ENCODE data around the gene COPZ2. TPM values are rescaled to one million over a fixed set of nuclear protein-coding genes. Genes with fewer than 3 reads are reported as not detected.

COPZ2 gene
- total and polyA plus RNA-seq, 9 of the 15 experiments (the other 6 are each of a cell fraction or from before 2014, with no cell fraction given) = 0.22 to 0.49 TPM; not detected in 7

DNA sequence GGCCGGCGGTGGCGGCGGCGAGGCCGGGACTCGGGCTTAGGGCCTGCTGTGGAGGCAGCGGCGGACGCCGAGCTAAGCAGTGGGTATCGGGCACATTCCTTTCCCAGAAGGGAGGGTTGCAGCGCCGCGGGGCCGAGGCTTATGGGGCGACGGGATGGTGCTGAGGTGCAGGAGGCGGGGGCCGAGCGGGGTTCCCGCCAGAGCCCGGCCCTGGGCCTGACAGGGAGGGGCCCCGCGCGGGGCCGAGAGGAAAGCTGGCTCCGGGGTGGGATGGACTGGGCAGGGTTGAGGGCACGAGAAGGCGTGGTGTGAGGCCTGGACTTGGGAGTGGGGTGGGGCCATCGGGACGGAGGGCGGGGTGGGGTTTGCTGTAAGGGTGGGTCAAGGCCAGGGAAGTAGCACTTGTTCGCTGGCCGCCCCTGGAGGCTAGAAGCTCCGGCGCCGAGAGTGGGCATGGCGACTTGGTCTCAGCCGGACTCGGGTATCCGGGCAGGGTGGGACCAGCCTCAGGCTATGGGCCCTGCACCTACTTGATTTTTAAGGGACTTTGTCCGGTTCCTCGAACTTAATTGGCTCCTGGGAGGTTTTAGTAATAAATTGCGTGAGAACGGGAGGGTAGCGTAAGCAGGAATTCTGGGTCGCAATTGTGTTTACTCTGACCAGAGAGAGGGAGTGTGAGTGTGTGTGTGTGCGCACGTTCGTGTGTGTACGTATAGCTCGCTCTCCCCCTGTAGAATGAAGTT is 11.0 kb upstream of the COPZ2 start (continued):
- TF ChIP-seq HNRNPUL1 (IDR thresholded peaks at IDR 0.05; ENCODE audit: low read length) = no peak
- peak; percentile 69 for TF ChIP-seq PHF20 (IDR thresholded peaks at IDR 0.05; ENCODE audit: partially characterized antibody)
- TF ChIP-seq SAP30 (IDR thresholded peaks at IDR 0.05; ENCODE audit: borderline replicate concordance, insufficient read depth, low read depth, low read length, poor library complexity, severe bottlenecking) = peak; percentile 52
- TF ChIP-seq NR2F6 (CRISPR knock-in tag; IDR thresholded peaks at IDR 0.05) = no peak
- TF ChIP-seq SAFB (IDR thresholded peaks at IDR 0.05; ENCODE audit: borderline replicate concordance, low read depth, low read length) = no peak
- TF ChIP-seq FOXA1 (IDR thresholded peaks at IDR 0.05; ENCODE audit: borderline replicate concordance) = no peak
- TF ChIP-seq MAZ (CRISPR knock-in tag; conservative IDR thresholded peaks at IDR 0.05 in 1 of 2, IDR thresholded peaks at IDR 0.05 in 1 of 2) = peak; percentile 86 to 91
- TF ChIP-seq ZFX (CRISPR knock-in tag; IDR thresholded peaks at IDR 0.05) = peak; percentile 88
- TF ChIP-seq TEAD1 (CRISPR knock-in tag; IDR thresholded peaks at IDR 0.05) = peak in 1 of 2 experiments; percentile 13; a peak in 1 of 4 replicates
- TF ChIP-seq CBFA2T2 (conservative IDR thresholded peaks at IDR 0.05) = no peak
- no peak for TF ChIP-seq ZNF407 (IDR thresholded peaks at IDR 0.05; ENCODE audit: low read depth)
- peak; percentile 81 for TF ChIP-seq HMGN3 (IDR thresholded peaks at IDR 0.05; ENCODE audit: borderline replicate concordance, extremely low read depth, insufficient read length, low read depth, low read length)
- no peak for TF ChIP-seq CBX2 (IDR thresholded peaks at IDR 0.05; ENCODE audit: insufficient read depth, low read length, poor library complexity, severe bottlenecking)
- TF ChIP-seq PRPF4 (IDR thresholded peaks at IDR 0.05; ENCODE audit: insufficient read depth, low read depth, low read length, poor library complexity, severe bottlenecking) = peak; percentile 56

Data from K562 (cell line).